ENCODE results near the gene MARK1. TPM values are rescaled to one million over a fixed set of nuclear protein-coding genes. Genes with fewer than 3 reads are reported as not detected.

MARK1 gene
- total RNA-seq, 4 donors from 2014 or later: 4.3 to 6.8 (median 5.4) TPM

DNA sequence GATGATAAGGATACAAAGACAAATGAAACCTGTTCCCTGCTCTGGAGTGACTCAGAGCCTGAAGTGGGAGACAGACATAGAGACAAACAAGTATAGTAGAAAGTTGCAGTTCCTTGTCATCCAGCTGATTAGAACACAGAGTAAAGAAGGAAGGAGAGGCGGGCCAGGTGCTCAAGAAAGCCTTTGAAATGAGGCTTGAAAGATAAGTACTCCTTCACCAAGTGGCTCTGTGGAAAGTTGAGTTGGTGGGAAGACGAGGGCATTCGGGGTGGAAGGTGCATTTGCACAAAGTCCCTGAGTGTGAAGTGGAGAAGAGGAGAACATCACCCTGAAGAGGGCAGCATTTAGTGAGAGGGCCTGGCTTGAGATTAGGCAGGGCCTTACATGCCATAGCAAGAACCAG, 17.0 kb downstream of the MARK1 start:
- Histone ChIP-seq H3K36me3 (no peaks in the 10 kb centered on the region), H3K9me3 (no peaks in the 10 kb centered on the region), H3K4me3 (no peak overlapping the region), H3K27ac (no peak overlapping the region), H3K4me1 (no peaks in the 10 kb centered on the region), H3K27me3 (no peaks in the 10 kb centered on the region)
- in situ Hi-C loops (cut with MboI; ENCODE audit: low pct_ligation_motif_present in 1 of 4, low pct_unique_long_range_greater_than_20kb in 1 of 4, low sequenced_read_pairs in 3 of 4): no loop called here
- TF ChIP-seq POLR2AphosphoS5 (IDR thresholded peaks at IDR 0.05) (no peak), POLR2A (IDR thresholded peaks at IDR 0.05) (no peak), EP300 (IDR thresholded peaks at IDR 0.05; ENCODE audit: low read depth) (no peak)
- TF ChIP-seq, protein P1, sequence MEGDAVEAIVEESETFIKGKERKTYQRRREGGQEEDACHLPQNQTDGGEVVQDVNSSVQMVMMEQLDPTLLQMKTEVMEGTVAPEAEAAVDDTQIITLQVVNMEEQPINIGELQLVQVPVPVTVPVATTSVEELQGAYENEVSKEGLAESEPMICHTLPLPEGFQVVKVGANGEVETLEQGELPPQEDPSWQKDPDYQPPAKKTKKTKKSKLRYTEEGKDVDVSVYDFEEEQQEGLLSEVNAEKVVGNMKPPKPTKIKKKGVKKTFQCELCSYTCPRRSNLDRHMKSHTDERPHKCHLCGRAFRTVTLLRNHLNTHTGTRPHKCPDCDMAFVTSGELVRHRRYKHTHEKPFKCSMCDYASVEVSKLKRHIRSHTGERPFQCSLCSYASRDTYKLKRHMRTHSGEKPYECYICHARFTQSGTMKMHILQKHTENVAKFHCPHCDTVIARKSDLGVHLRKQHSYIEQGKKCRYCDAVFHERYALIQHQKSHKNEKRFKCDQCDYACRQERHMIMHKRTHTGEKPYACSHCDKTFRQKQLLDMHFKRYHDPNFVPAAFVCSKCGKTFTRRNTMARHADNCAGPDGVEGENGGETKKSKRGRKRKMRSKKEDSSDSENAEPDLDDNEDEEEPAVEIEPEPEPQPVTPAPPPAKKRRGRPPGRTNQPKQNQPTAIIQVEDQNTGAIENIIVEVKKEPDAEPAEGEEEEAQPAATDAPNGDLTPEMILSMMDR (IDR thresholded peaks at IDR 0.05): no peak
- 90 to 92% methylated on average over 3 of the region's 3 CpGs for WGBS, 2 donors (ENCODE audit: low coverage in 1 of 2)
- intact Hi-C loops (cut with DNase I; ENCODE audit: low total_unique reads): no loop called here
- no peak for DNase-seq

DNA sequence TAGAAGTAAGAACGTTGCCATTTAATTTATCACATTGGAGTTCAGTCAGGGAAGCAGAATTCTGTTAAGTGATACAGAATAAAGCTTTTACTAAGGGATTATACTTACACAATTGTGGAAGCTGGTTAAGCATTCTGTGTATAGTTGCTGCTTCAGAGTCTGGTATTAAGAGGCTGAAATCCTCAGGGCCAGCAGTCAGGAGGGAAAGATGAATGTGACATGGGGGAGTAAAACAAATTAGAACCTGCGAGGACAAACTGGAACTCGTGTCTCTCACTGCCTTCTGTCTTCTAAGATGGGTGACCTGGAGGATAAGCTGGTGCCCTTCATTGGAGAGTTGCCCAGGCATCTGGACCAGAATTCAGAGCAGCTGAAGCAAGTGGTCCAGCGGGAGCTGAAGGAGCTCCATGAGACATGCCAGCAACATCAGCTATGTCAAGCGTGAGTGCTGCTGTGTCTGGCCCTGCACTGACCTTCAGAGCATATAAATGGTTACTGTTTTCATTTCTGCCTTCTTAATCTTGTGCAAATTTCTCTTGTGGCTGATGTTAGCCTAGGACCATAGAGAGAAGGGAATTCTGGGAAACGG, 23.0 kb downstream of the MARK1 start:
- H3K27ac ChIP-seq: no peak overlapping the region
- intact Hi-C loops (cut with DNase I; ENCODE audit: low total_unique reads) (no loop called here), in situ Hi-C loops (cut with MboI; ENCODE audit: low pct_ligation_motif_present in 1 of 4, low pct_unique_long_range_greater_than_20kb in 1 of 4, low sequenced_read_pairs in 3 of 4) (no loop called here)
- H3K9me3 ChIP-seq: no peaks in the 10 kb centered on the region
- H3K36me3 ChIP-seq: no peaks in the 10 kb centered on the region
- DNase-seq: no peak
- no peaks in the 10 kb centered on the region for H3K4me1 ChIP-seq
- no peak overlapping the region for H3K4me3 ChIP-seq
- WGBS, 2 donors (ENCODE audit: low coverage in 1 of 2): 76 to 88% methylated on average over 4 to 6 of the region's 6 CpGs
- TF ChIP-seq POLR2AphosphoS5 (IDR thresholded peaks at IDR 0.05) (no peak), EP300 (IDR thresholded peaks at IDR 0.05; ENCODE audit: low read depth) (no peak), POLR2A (IDR thresholded peaks at IDR 0.05) (no peak)
- TF ChIP-seq, protein P1 (IDR thresholded peaks at IDR 0.05): no peak
- H3K27me3 ChIP-seq: no peaks in the 10 kb centered on the region

DNA sequence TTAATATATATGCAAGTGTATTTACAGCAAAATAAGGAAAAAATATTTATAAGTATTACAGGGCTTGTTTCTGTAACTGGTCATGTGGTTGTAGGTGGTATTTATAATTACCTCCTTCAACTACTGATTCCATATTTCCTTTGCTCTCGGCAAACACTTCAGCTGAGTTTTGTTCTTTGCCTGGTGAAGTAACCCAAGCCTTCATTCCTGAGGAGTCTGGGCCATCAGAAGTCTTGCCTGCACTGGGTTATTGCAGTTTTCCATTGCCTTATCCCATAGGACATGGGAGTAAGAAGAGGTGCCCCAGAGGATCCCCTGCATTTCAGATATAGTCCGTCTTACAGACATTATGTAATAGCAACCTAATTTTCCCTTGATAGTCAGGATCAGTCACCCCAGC, 23.8 kb downstream of the MARK1 start:
- no peaks in the 10 kb centered on the region for H3K27me3 ChIP-seq
- H3K4me3 ChIP-seq: no peak overlapping the region
- H3K36me3 ChIP-seq: no peaks in the 10 kb centered on the region
- in situ Hi-C loops (cut with MboI; ENCODE audit: low pct_ligation_motif_present in 1 of 4, low pct_unique_long_range_greater_than_20kb in 1 of 4, low sequenced_read_pairs in 3 of 4) (no loop called here), intact Hi-C loops (cut with DNase I; ENCODE audit: low total_unique reads) (no loop called here)
- WGBS, 2 donors (ENCODE audit: low coverage in 1 of 2): 87 to 100% methylated on average over 1 to 2 of the region's 2 CpGs
- no peak for TF ChIP-seq POLR2AphosphoS5 (IDR thresholded peaks at IDR 0.05)
- TF ChIP-seq, protein P1 (IDR thresholded peaks at IDR 0.05): no peak
- no peak for TF ChIP-seq EP300 (IDR thresholded peaks at IDR 0.05; ENCODE audit: low read depth)
- TF ChIP-seq POLR2A (IDR thresholded peaks at IDR 0.05): no peak
- no peaks in the 10 kb centered on the region for H3K4me1 ChIP-seq
- H3K27ac ChIP-seq: no peak overlapping the region
- H3K9me3 ChIP-seq: no peaks in the 10 kb centered on the region
- no peak for DNase-seq

DNA sequence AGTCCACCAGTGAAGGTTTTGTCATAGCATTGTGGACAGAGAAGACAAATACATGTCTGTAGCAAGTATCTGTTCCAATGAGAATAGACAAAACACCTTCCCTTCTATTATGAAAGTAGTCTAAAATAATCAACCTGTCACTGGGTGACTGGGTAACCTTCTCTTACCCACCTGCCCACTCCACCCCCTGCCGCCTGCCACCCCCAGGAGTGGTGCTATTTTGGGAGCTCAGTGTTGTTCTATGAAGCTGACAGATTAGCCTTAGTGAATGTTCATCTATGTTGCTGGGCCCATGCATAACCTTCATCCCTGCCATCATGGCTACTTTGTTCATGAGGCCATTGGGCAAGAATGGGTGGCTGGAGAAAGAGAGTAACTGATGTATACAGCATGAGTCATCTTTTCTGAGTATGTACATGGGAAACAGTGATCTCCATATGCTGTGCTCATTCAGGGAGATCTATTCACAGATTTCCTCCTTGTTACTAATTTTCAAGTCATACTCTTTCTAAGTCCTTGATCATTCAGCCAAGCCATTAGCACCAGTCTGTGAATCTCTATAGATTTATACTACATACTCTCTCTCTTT, 24.8 kb downstream of the MARK1 start:
- no peak overlapping the region for H3K4me3 ChIP-seq
- no peaks in the 10 kb centered on the region for H3K4me1 ChIP-seq
- no peak overlapping the region for H3K27ac ChIP-seq
- H3K36me3 ChIP-seq: no peaks in the 10 kb centered on the region
- DNase-seq: no peak
- intact Hi-C loops (cut with DNase I; ENCODE audit: low total_unique reads) (no loop called here), in situ Hi-C loops (cut with MboI; ENCODE audit: low pct_ligation_motif_present in 1 of 4, low pct_unique_long_range_greater_than_20kb in 1 of 4, low sequenced_read_pairs in 3 of 4) (no loop called here)
- H3K27me3 ChIP-seq: no peaks in the 10 kb centered on the region
- no peaks in the 10 kb centered on the region for H3K9me3 ChIP-seq
- WGBS, 2 donors (ENCODE audit: low coverage in 1 of 2): 83 to 100% methylated on average over 1 of the region's 1 CpG
- TF ChIP-seq POLR2A (IDR thresholded peaks at IDR 0.05): no peak
- TF ChIP-seq POLR2AphosphoS5 (IDR thresholded peaks at IDR 0.05): no peak
- TF ChIP-seq, protein P1 (IDR thresholded peaks at IDR 0.05): no peak
- TF ChIP-seq EP300 (IDR thresholded peaks at IDR 0.05; ENCODE audit: low read depth): no peak
